ENCODE data around the gene STXBP6.

Gene STXBP6

GRCh38 chr14:24801024-24801423 is 248.9 kb downstream of the STXBP6 start:
- H3K27ac ChIP-seq (ENCODE audit: insufficient read depth, low read length, poor library complexity, severe bottlenecking), result no peak overlapping the region
- no peak for DNase-seq
- H3K36me3 ChIP-seq (ENCODE audit: control insufficient read depth, insufficient read depth, low read length), result no peaks in the 10 kb centered on the region
- no peaks in the 10 kb centered on the region for H3K9me3 ChIP-seq (ENCODE audit: control insufficient read depth, low read length)
- no peaks in the 10 kb centered on the region for H3K4me1 ChIP-seq (ENCODE audit: control insufficient read depth, insufficient read depth, low read length, poor library complexity, severe bottlenecking)
- no peak overlapping the region for H3K4me3 ChIP-seq (ENCODE audit: insufficient read depth, low read depth, low read length, poor library complexity, severe bottlenecking)
- no peaks in the 10 kb centered on the region for H3K27me3 ChIP-seq (replicated peaks; ENCODE audit: control insufficient read depth, insufficient read depth, low read length, poor library complexity, severe bottlenecking)

DNA sequence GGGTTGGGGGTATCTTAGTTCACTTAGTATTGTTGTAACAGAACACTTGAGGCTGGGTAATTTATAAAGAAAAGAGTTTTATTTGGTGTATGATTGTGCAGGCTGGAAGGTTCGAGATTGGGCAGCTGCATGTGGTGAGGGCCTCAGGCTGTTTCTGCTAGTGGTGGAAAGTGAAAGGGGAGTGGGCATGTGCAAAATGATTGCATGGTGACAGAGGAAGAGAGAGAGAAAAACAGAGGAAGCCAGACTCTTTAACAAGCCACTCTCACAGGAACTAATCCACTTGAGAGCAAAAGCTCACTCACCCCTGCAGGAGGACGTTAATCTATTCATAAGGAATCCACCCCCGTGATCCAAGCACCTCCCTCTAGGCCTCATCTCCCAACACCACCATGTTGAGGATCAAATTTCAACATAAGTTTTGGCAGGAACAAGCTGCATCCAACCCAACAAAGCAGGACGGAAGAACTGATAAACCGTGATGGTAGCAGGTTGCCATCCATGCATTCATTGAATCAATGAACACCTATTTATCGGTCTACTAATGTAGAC is 251.0 kb downstream of the STXBP6 start:
- no peak overlapping the region for H3K27ac ChIP-seq (ENCODE audit: insufficient read depth, low read length, poor library complexity, severe bottlenecking)
- no peak for DNase-seq
- H3K27me3 ChIP-seq (replicated peaks; ENCODE audit: control insufficient read depth, insufficient read depth, low read length, poor library complexity, severe bottlenecking), result no peaks in the 10 kb centered on the region
- no peaks in the 10 kb centered on the region for H3K9me3 ChIP-seq (ENCODE audit: control insufficient read depth, low read length)
- H3K36me3 ChIP-seq (ENCODE audit: control insufficient read depth, insufficient read depth, low read length), result no peaks in the 10 kb centered on the region
- H3K4me1 ChIP-seq (ENCODE audit: control insufficient read depth, insufficient read depth, low read length, poor library complexity, severe bottlenecking), result no peaks in the 10 kb centered on the region
- H3K4me3 ChIP-seq (ENCODE audit: insufficient read depth, low read depth, low read length, poor library complexity, severe bottlenecking), result no peak overlapping the region

GRCh38 chr14:24795406-24795805 is 254.5 kb downstream of the STXBP6 start:
- H3K9me3 ChIP-seq (ENCODE audit: control insufficient read depth, low read length), result no peaks in the 10 kb centered on the region
- no peaks in the 10 kb centered on the region for H3K4me1 ChIP-seq (ENCODE audit: control insufficient read depth, insufficient read depth, low read length, poor library complexity, severe bottlenecking)
- DNase-seq, result no peak
- H3K27ac ChIP-seq (ENCODE audit: insufficient read depth, low read length, poor library complexity, severe bottlenecking), result no peak overlapping the region
- H3K36me3 ChIP-seq (ENCODE audit: control insufficient read depth, insufficient read depth, low read length), result no peaks in the 10 kb centered on the region
- H3K4me3 ChIP-seq (ENCODE audit: insufficient read depth, low read depth, low read length, poor library complexity, severe bottlenecking), result no peak overlapping the region
- H3K27me3 ChIP-seq (replicated peaks; ENCODE audit: control insufficient read depth, insufficient read depth, low read length, poor library complexity, severe bottlenecking), result no peaks in the 10 kb centered on the region

- Histone ChIP-seq H3K36me3 (ENCODE audit: control insufficient read depth, insufficient read depth, low read length) (no peaks in the 10 kb centered on the region), H3K27ac (ENCODE audit: insufficient read depth, low read length, poor library complexity, severe bottlenecking) (no peak overlapping the region), H3K4me1 (ENCODE audit: control insufficient read depth, insufficient read depth, low read length, poor library complexity, severe bottlenecking) (no peaks in the 10 kb centered on the region), H3K27me3 (replicated peaks; ENCODE audit: control insufficient read depth, insufficient read depth, low read length, poor library complexity, severe bottlenecking) (no peaks in the 10 kb centered on the region), H3K4me3 (ENCODE audit: insufficient read depth, low read depth, low read length, poor library complexity, severe bottlenecking) (no peak overlapping the region), H3K9me3 (ENCODE audit: control insufficient read depth, low read length) (no peaks in the 10 kb centered on the region)
- DNase-seq, result no peak
Observed at GRCh38 chr14:24794644-24795305, 255.2 kb downstream of the STXBP6 start.

DNA sequence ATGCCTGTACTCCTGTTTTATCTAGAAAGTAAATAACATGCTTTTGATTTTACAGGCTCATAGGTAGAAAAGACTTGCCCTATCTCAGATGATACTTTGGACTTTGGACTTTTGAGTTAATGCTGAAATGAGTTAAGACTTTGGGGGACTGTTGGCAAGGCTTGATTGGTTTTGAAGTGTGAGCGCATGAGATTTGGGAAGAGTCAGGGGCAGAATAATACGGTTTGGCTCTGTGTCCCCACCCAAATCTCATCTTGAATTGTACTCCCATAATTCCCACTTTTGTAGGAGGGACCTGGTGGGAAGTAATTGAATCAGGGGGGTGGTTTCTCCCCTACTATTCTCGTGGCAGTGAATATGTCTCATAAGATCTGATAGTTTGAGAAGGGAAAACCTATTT is 259.8 kb downstream of the STXBP6 start:
- no peak for DNase-seq
- Histone ChIP-seq H3K4me3 (ENCODE audit: insufficient read depth, low read depth, low read length, poor library complexity, severe bottlenecking) (no peak overlapping the region), H3K9me3 (ENCODE audit: control insufficient read depth, low read length) (no peaks in the 10 kb centered on the region), H3K36me3 (ENCODE audit: control insufficient read depth, insufficient read depth, low read length) (no peaks in the 10 kb centered on the region), H3K27me3 (replicated peaks; ENCODE audit: control insufficient read depth, insufficient read depth, low read length, poor library complexity, severe bottlenecking) (no peaks in the 10 kb centered on the region), H3K27ac (ENCODE audit: insufficient read depth, low read length, poor library complexity, severe bottlenecking) (no peak overlapping the region), H3K4me1 (ENCODE audit: control insufficient read depth, insufficient read depth, low read length, poor library complexity, severe bottlenecking) (no peaks in the 10 kb centered on the region)

DNA sequence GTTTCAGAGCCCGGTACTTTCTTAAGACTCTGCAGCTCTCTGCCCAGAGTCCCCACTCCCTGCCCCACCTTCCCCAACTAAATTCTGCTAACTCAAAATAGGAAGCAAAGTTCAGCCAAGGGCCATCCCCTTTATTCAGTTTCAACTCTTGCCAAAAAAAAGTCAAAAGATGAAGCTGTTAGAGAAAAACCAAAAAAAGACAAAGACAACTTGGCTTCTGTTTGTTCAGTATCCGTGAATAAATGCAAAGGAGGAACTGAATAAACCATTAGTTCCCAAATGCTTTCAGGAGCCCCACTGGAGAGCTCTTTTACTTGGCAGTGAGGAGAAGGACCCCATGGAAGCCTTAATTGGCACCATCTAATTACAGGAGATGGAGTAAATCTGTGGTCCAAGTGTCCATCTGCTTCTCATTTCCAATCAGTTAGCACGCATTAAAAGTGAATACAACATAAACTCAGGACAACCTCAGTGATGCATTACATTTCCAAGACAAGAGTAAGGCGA is 260.5 kb downstream of the STXBP6 start:
- DNase-seq, result no peak
- no peaks in the 10 kb centered on the region for H3K36me3 ChIP-seq (ENCODE audit: control insufficient read depth, insufficient read depth, low read length)

DNA sequence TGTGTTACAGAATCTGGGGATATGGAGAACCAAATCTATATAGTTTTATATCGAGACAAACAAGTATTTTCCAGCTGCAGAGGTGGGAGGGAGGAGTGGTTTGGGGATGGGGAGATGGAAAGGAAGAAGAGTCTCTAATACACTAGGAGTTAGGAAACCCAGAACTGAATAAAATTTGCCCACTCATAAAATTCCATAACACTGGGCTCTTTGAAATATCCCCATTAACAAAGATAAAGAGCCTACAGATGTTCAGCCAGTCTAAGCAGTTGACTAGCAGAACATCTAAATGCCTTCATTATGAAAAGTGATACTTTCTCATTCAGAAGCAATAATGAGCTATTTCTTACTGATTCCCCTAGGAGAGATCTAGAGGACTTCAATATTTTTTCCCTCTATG is 264.2 kb downstream of the STXBP6 start:
- H3K4me1 ChIP-seq (ENCODE audit: control insufficient read depth, insufficient read depth, low read length, poor library complexity, severe bottlenecking), result no peaks in the 10 kb centered on the region
- no peak for DNase-seq
- H3K9me3 ChIP-seq (ENCODE audit: control insufficient read depth, low read length), result no peaks in the 10 kb centered on the region
- H3K4me3 ChIP-seq (ENCODE audit: insufficient read depth, low read depth, low read length, poor library complexity, severe bottlenecking), result no peak overlapping the region
- H3K27me3 ChIP-seq (replicated peaks; ENCODE audit: control insufficient read depth, insufficient read depth, low read length, poor library complexity, severe bottlenecking), result no peaks in the 10 kb centered on the region
- no peaks in the 10 kb centered on the region for H3K36me3 ChIP-seq (ENCODE audit: control insufficient read depth, insufficient read depth, low read length)
- no peak overlapping the region for H3K27ac ChIP-seq (ENCODE audit: insufficient read depth, low read length, poor library complexity, severe bottlenecking)

More for the DNA sequence above, 260.5 kb downstream of the STXBP6 start:
- H3K4me3 ChIP-seq (ENCODE audit: insufficient read depth, low read depth, low read length, poor library complexity, severe bottlenecking), result no peak overlapping the region
- H3K4me1 ChIP-seq (ENCODE audit: control insufficient read depth, insufficient read depth, low read length, poor library complexity, severe bottlenecking), result no peaks in the 10 kb centered on the region
- H3K27me3 ChIP-seq (replicated peaks; ENCODE audit: control insufficient read depth, insufficient read depth, low read length, poor library complexity, severe bottlenecking), result no peaks in the 10 kb centered on the region
- no peaks in the 10 kb centered on the region for H3K9me3 ChIP-seq (ENCODE audit: control insufficient read depth, low read length)
- H3K27ac ChIP-seq (ENCODE audit: insufficient read depth, low read length, poor library complexity, severe bottlenecking), result no peak overlapping the region

DNA sequence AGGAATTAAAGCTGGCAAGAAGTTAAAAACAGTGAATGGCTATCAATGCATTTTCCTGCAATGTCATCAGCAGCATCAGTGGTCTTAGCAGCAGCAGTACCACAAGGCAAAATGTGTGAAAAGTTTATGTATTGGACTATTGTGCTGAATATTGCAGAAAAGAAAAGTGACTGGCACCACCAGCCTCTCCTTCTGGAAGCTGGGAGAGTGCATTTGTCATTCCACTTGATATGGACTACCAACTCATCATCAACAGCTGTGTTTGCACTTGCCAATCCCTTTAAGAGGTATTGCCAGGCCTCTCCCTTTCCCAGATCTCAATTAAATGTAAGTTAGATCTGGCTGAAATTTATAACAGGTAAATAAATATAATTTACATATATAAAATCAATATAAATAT is 265.0 kb downstream of the STXBP6 start:
- H3K4me3 ChIP-seq (ENCODE audit: insufficient read depth, low read depth, low read length, poor library complexity, severe bottlenecking), result no peak overlapping the region
- no peaks in the 10 kb centered on the region for H3K36me3 ChIP-seq (ENCODE audit: control insufficient read depth, insufficient read depth, low read length)
- H3K27me3 ChIP-seq (replicated peaks; ENCODE audit: control insufficient read depth, insufficient read depth, low read length, poor library complexity, severe bottlenecking), result no peaks in the 10 kb centered on the region
- no peak overlapping the region for H3K27ac ChIP-seq (ENCODE audit: insufficient read depth, low read length, poor library complexity, severe bottlenecking)
- no peaks in the 10 kb centered on the region for H3K4me1 ChIP-seq (ENCODE audit: control insufficient read depth, insufficient read depth, low read length, poor library complexity, severe bottlenecking)
- no peak for DNase-seq
- H3K9me3 ChIP-seq (ENCODE audit: control insufficient read depth, low read length), result no peaks in the 10 kb centered on the region

- Histone ChIP-seq H3K9me3 (ENCODE audit: control insufficient read depth, low read length) (no peaks in the 10 kb centered on the region), H3K36me3 (ENCODE audit: control insufficient read depth, insufficient read depth, low read length) (no peaks in the 10 kb centered on the region), H3K4me1 (ENCODE audit: control insufficient read depth, insufficient read depth, low read length, poor library complexity, severe bottlenecking) (no peaks in the 10 kb centered on the region), H3K4me3 (ENCODE audit: insufficient read depth, low read depth, low read length, poor library complexity, severe bottlenecking) (no peak overlapping the region), H3K27ac (ENCODE audit: insufficient read depth, low read length, poor library complexity, severe bottlenecking) (no peak overlapping the region), H3K27me3 (replicated peaks; ENCODE audit: control insufficient read depth, insufficient read depth, low read length, poor library complexity, severe bottlenecking) (no peaks in the 10 kb centered on the region)
- DNase-seq, result no peak
Observed at GRCh38 chr14:24783791-24784190, 266.2 kb downstream of the STXBP6 start.

DNA sequence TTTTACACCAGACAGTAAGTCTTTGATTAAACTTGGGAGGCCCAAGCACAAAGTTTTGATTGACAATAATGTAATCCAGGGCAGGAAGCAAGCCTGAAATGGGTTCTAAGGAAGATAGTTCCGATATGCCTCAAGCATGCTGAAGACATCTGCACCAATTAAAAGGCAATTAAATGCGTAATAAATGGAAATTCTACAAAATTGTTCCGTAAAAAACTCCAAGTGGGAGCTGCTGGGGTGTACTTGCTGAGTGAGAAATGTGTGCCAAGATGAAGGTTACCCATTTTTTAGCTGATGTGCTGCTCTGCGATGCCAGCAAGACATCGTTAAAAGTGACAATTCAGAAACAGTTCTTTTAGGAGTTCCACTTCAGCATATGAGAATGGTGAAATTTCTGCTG is 269.7 kb downstream of the STXBP6 start:
- H3K27ac ChIP-seq (ENCODE audit: insufficient read depth, low read length, poor library complexity, severe bottlenecking), result no peak overlapping the region
- H3K4me3 ChIP-seq (ENCODE audit: insufficient read depth, low read depth, low read length, poor library complexity, severe bottlenecking), result no peak overlapping the region
- no peaks in the 10 kb centered on the region for H3K36me3 ChIP-seq (ENCODE audit: control insufficient read depth, insufficient read depth, low read length)
- no peaks in the 10 kb centered on the region for H3K4me1 ChIP-seq (ENCODE audit: control insufficient read depth, insufficient read depth, low read length, poor library complexity, severe bottlenecking)
- H3K27me3 ChIP-seq (replicated peaks; ENCODE audit: control insufficient read depth, insufficient read depth, low read length, poor library complexity, severe bottlenecking), result no peaks in the 10 kb centered on the region
- DNase-seq, result no peak
- no peaks in the 10 kb centered on the region for H3K9me3 ChIP-seq (ENCODE audit: control insufficient read depth, low read length)

Measured in effector memory CD4-positive, alpha-beta T cell (primary cell).